ENCODE data around the gene SLC30A7. TPM values are rescaled to one million over a fixed set of nuclear protein-coding genes. Genes with fewer than 3 reads are reported as not detected.

SLC30A7 gene
- total and polyA plus RNA-seq, 2 of the 13 experiments (the other 11 are each of a cell fraction or from before 2014, with no cell fraction given) = 8.3 to 40.8 TPM

- TF ChIP-seq ZNF18 (CRISPR knock-in tag; IDR thresholded peaks at IDR 0.05; ENCODE audit: insufficient replicate concordance) (no peak), REXO4 (CRISPR knock-in tag; IDR thresholded peaks at IDR 0.05; ENCODE audit: borderline replicate concordance) (no peak), PBX3 (CRISPR knock-in tag; IDR thresholded peaks at IDR 0.05; ENCODE audit: borderline replicate concordance) (no peak), ZNF563 (CRISPR knock-in tag; IDR thresholded peaks at IDR 0.05) (no peak), MLX (CRISPR knock-in tag; IDR thresholded peaks at IDR 0.05) (no peak), MATR3 (CRISPR knock-in tag; IDR thresholded peaks at IDR 0.05) (no peak), TAF15 (IDR thresholded peaks at IDR 0.05; ENCODE audit: low read depth, low read length, poor library complexity, severe bottlenecking) (peak; percentile 58), ZNF580 (CRISPR knock-in tag; IDR thresholded peaks at IDR 0.05; ENCODE audit: borderline replicate concordance, low read depth) (0 out of 2 replicates have a peak, but pooled peaks have one; percentile 25), STAT6 (CRISPR knock-in tag; IDR thresholded peaks at IDR 0.05; ENCODE audit: borderline replicate concordance) (no peak), MAZ (IDR thresholded peaks at IDR 0.05; ENCODE audit: borderline replicate concordance, low read depth, low read length) (0 out of 2 replicates have a peak, but pooled peaks have one; percentile 21), MAZ (CRISPR knock-in tag; IDR thresholded peaks at IDR 0.05; ENCODE audit: low read depth) (peak; percentile 56), MTERF4 (CRISPR knock-in tag; IDR thresholded peaks at IDR 0.05) (no peak), ARNT2 (CRISPR knock-in tag; IDR thresholded peaks at IDR 0.05; ENCODE audit: low read depth) (0 out of 2 replicates have a peak, but pooled peaks have one; percentile 48), ZNF616 (CRISPR knock-in tag; IDR thresholded peaks at IDR 0.05; ENCODE audit: low read depth) (no peak; the same call in 1 of the 2 replicates), ZNF468 (CRISPR knock-in tag; IDR thresholded peaks at IDR 0.05) (0 out of 2 replicates have a peak, but pooled peaks have one; percentile 76), DMAP1 (CRISPR knock-in tag; IDR thresholded peaks at IDR 0.05) (peak; percentile 65; the same call in 1 of the 2 replicates)
Measured at GRCh38 chr1:100895540-100896480, at the start of gene SLC30A7 (continued).
